GM12878 (cell line): Measurements from ENCODE around the gene SGSM2.

Experiments used
- CTCF ChIP-seq, 3 experiments: IDR thresholded peaks in 2 of 3; conservative IDR thresholded peaks in 1 of 3; 2 replicates each; pipeline ENCODE4 v1.5.1; 2011; ENCODE audit warnings: low read depth in 3 of 3, low read length in 3 of 3, mild to moderate bottlenecking in 3 of 3, control low read depth in 2 of 3, moderate library complexity in 2 of 3, inconsistent platforms in 1 of 3, mixed read lengths in 1 of 3; ENCODE audit not compliant: control insufficient read depth in 2 of 3, insufficient read depth in 1 of 3; ENCODE audit errors: extremely low read depth in 1 of 3
- NRF1 ChIP-seq: conservative IDR thresholded peaks from 2 replicates; pipeline ENCODE4 v1.6.1; 2011; ENCODE audit warnings: mild to moderate bottlenecking, low read depth, low read length, improper control_type of control experiment
- PBX3 ChIP-seq: IDR thresholded peaks from 2 replicates; pipeline ENCODE4 v1.6.1; 2011; ENCODE audit warnings: mild to moderate bottlenecking, low read depth, low read length, moderate library complexity; ENCODE audit not compliant: insufficient replicate concordance
- ZNF217 ChIP-seq: fragments of 450-650 bp; IDR thresholded peaks from 2 replicates; pipeline ENCODE4 v1.6.1; 2017; ENCODE audit warnings: antibody characterized with exemption, mild to moderate bottlenecking

- TF ChIP-seq ZNF217 (no peak), NRF1 (no peak), CTCF (IDR thresholded peaks at IDR 0.05 in 2 of 3, conservative IDR thresholded peaks at IDR 0.05 in 1 of 3; ENCODE audit: control insufficient read depth in 2 of 3, extremely low read depth in 1 of 3, insufficient read depth in 1 of 3, low read depth in 3 of 3, low read length in 3 of 3) (no peak), PBX3 (no peak)
Observed at GRCh38 chr17:2344528-2344927, 7.2 kb downstream of the SGSM2 start.
